T-helper 17 cell (primary cell): ENCODE data around the gene HTR3D. TPM values are rescaled to one million over a fixed set of nuclear protein-coding genes. Genes with fewer than 3 reads are reported as not detected.
A peak's percentile ranks its signal among the peaks of the same experiment; 100 is the strongest.
"Not testable (repeated sequence)": the region's sequence is repeated elsewhere in the genome, so short reads cannot be mapped to it uniquely, and the experiment has no call there.

Experiments
- ATAC-seq: fragments of 150-1000 bp; cut with Tn5 transposase; 2 replicates; pipeline ENCODE4 v1.10.0; 2021; ENCODE audit warnings: mild to moderate bottlenecking, moderate library complexity
- DNase-seq, 3 donors: peaks; one replicate each; pipeline versions ENCODE4 v3.0.0 to v3.0.0-alpha.2; 2020 to 2021
- H3K9me3 ChIP-seq: one replicate; pipeline ENCODE4 v1.7.0; 2013; ENCODE audit warnings: low read length, mild to moderate bottlenecking; ENCODE audit not compliant: control insufficient read depth, poor library complexity, severe bottlenecking
- H3K27ac Mint-ChIP-seq: one replicate; pipeline ENCODE4 v1.8.0; 2022; ENCODE audit warnings: mild to moderate bottlenecking, moderate library complexity, mixed read lengths
- H3K27me3 Mint-ChIP-seq: one replicate; pipeline ENCODE4 v1.8.0; 2022; ENCODE audit warnings: mixed read lengths
- H3K36me3 Mint-ChIP-seq: one replicate; pipeline ENCODE4 v1.8.0; 2022; ENCODE audit warnings: low read depth, mixed read lengths
- H3K4me1 Mint-ChIP-seq: one replicate; pipeline ENCODE4 v1.8.0; 2022; ENCODE audit warnings: mild to moderate bottlenecking, mixed read lengths
- H3K4me3 Mint-ChIP-seq: one replicate; pipeline ENCODE4 v1.8.0; 2022; ENCODE audit warnings: mild to moderate bottlenecking, moderate library complexity, mixed read lengths
- total RNA-seq, 4 donors: library from RNA in 2 of 4; stranded (reverse) in 2 of 4; gene quantifications; one replicate each; pipeline ENCODE4 v1.2.3 and lab custom pipeline; 2022 to 2026

HTR3D gene
- total RNA-seq, 2 donors from 2014 or later: not detected

GRCh38 chr3:184025256-184025655 is 6.3 kb upstream of the HTR3D start:
- ATAC-seq, H3K36me3 Mint-ChIP-seq, H3K4me3 Mint-ChIP-seq, DNase-seq, H3K27ac Mint-ChIP-seq, H3K4me1 Mint-ChIP-seq, H3K9me3 ChIP-seq: not testable (repeated sequence)
- H3K27me3 Mint-ChIP-seq: peaks cover 35% of the 10 kb centered on the region

DNA sequence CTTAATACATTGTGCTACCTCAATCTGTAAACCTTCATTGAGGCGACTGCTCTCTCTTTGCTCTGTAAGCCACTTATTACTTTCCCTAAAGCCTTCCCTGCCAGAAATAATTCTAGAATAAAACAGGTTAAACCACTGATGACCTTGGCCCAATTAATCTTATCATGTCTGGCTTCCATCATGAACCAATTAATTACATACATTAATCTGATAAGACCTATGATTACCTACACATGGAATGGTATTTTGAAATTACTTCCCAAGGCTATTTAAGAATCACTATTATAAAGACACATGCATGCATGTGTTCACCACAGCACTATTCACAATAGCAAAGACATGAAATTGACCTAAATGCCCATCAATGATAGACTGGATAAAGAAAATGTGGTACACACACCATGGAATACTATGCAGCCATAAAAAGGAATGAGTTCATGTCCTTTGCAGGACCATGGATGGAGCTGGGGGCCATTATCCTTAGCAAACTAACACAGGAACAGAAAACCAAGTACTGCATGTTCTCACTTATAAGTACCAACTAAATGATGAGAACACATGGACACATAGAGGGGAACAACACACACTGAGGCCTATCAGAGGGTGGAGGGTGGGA is 3.2 kb upstream of the HTR3D start:
- not testable (repeated sequence) for H3K4me1 Mint-ChIP-seq, ATAC-seq, DNase-seq, H3K9me3 ChIP-seq, H3K27ac Mint-ChIP-seq, H3K36me3 Mint-ChIP-seq, H3K4me3 Mint-ChIP-seq
- H3K27me3 Mint-ChIP-seq: peaks cover 24% of the 10 kb centered on the region

GRCh38 chr3:184029443-184029842 is 2.1 kb upstream of the HTR3D start:
- H3K4me3 Mint-ChIP-seq: no peak overlapping the region
- H3K27me3 Mint-ChIP-seq: peaks cover 18% of the 10 kb centered on the region
- no peaks in the 10 kb centered on the region for H3K9me3 ChIP-seq
- no peak for ATAC-seq
- DNase-seq: no peak
- H3K27ac Mint-ChIP-seq: no peak overlapping the region
- no peaks in the 10 kb centered on the region for H3K36me3 Mint-ChIP-seq
- peaks cover 3% of the 10 kb centered on the region for H3K4me1 Mint-ChIP-seq

- Mint-ChIP-seq H3K4me1 (peaks cover 3% of the 10 kb centered on the region), H3K27me3 (peaks cover 18% of the 10 kb centered on the region), H3K36me3 (no peaks in the 10 kb centered on the region), H3K4me3 (no peak overlapping the region), H3K27ac (no peak overlapping the region)
- no peaks in the 10 kb centered on the region for H3K9me3 ChIP-seq
- DNase-seq: no peak
- ATAC-seq: no peak
These were observed 1.0 kb upstream of the HTR3D start for GRCh38 chr3:184030536-184030935.

DNA sequence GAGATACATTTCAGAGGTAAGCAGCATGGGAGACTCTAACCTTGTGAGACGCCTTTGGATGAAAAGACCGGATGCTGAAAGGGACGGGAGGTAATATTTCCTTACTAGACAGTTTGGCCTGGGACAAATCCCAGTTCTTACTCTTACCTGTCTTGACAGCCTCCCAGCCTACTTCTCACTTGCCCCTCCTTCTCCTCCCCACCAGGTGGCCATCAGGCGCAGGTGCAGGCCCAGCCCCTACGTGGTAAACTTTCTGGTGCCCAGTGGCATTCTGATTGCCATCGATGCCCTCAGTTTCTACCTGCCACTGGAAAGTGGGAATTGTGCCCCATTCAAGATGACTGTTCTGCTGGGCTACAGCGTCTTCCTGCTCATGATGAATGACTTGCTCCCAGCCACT is 6.3 kb downstream of the HTR3D start:
- Mint-ChIP-seq H3K27me3 (peaks cover 10% of the 10 kb centered on the region), H3K4me3 (no peak overlapping the region), H3K36me3 (no peaks in the 10 kb centered on the region), H3K4me1 (no peaks in the 10 kb centered on the region), H3K27ac (no peak overlapping the region)
- H3K9me3 ChIP-seq: no peaks in the 10 kb centered on the region
- no peak for DNase-seq
- ATAC-seq: no peak

DNA sequence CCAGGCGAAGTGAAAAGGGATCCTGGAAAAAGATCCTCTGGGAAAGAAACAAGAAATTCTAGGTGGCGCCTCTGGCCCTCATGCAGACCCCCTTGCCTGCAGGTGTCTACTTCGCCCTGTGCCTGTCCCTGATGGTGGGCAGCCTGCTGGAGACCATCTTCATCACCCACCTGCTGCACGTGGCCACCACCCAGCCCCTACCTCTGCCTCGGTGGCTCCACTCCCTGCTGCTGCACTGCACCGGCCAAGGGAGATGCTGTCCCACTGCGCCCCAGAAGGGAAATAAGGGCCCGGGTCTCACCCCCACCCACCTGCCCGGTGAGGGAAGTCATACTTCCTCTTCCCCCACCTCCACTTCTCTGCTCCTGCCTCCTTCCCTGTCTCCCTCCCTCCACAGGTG is 6.8 kb downstream of the HTR3D start:
- H3K4me3 Mint-ChIP-seq, H3K4me1 Mint-ChIP-seq, H3K9me3 ChIP-seq, ATAC-seq, H3K36me3 Mint-ChIP-seq, H3K27ac Mint-ChIP-seq, DNase-seq: not testable (repeated sequence)
- peaks cover 14% of the 10 kb centered on the region for H3K27me3 Mint-ChIP-seq

DNA sequence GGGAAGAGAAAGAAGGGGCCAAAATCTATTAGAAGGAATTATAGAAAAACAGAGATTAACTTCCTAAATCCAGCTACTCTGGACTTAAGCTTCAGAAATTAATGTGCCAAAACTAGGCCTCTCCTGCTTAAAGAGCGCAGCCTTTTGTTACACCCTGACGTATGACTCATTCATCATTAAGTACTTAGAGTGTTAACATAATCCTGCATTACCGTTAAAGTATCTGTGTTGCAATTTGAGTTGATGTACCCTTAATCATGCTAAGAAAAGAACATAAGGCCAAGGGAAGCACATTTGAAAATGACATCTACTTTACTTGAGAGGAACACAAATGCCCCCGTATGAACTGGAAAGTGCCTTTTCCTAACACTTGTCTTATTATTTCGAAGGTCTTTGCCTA is 7.9 kb downstream of the HTR3D start:
- Mint-ChIP-seq H3K4me3 (no peak overlapping the region), H3K4me1 (no peaks in the 10 kb centered on the region), H3K27me3 (peaks cover 14% of the 10 kb centered on the region), H3K27ac (no peak overlapping the region), H3K36me3 (no peaks in the 10 kb centered on the region)
- no peaks in the 10 kb centered on the region for H3K9me3 ChIP-seq
- no peak for DNase-seq
- ATAC-seq: no peak

- ATAC-seq (no peak), DNase-seq (no peak)
- no peaks in the 10 kb centered on the region for H3K36me3 Mint-ChIP-seq
- no peaks in the 10 kb centered on the region for H3K4me1 Mint-ChIP-seq
- peaks cover 18% of the 10 kb centered on the region for H3K27me3 Mint-ChIP-seq
- no peaks in the 10 kb centered on the region for H3K9me3 ChIP-seq
- H3K4me3 Mint-ChIP-seq: no peak overlapping the region
- no peak overlapping the region for H3K27ac Mint-ChIP-seq
These were observed 8.5 kb downstream of the HTR3D start for GRCh38 chr3:184040010-184040409.

DNA sequence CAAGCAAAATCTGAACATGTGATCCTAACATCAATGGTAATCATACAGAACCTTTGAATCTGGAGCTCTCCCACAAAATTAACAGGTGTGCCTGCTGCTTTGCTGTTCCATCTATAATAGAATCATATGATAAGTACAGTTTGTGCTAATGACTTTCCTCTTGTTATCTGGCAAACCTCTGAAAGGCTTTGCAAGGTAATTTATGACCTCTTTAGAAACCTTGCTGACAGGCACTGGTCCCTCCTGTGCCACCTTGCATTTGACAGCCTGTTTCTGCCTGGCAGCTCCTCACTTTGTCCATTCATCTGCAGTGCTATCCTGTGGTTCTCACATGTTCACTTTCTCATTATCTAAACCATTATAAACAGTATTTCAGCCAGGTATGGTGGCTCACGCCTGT is 11.1 kb downstream of the HTR3D start:
- no peak overlapping the region for H3K27ac Mint-ChIP-seq
- H3K36me3 Mint-ChIP-seq: no peaks in the 10 kb centered on the region
- H3K9me3 ChIP-seq: no peaks in the 10 kb centered on the region
- no peak for DNase-seq
- ATAC-seq: no peak
- H3K4me1 Mint-ChIP-seq: no peaks in the 10 kb centered on the region
- H3K27me3 Mint-ChIP-seq: peaks cover 20% of the 10 kb centered on the region
- peak overlapping the region; percentile 15 for H3K4me3 Mint-ChIP-seq

DNA sequence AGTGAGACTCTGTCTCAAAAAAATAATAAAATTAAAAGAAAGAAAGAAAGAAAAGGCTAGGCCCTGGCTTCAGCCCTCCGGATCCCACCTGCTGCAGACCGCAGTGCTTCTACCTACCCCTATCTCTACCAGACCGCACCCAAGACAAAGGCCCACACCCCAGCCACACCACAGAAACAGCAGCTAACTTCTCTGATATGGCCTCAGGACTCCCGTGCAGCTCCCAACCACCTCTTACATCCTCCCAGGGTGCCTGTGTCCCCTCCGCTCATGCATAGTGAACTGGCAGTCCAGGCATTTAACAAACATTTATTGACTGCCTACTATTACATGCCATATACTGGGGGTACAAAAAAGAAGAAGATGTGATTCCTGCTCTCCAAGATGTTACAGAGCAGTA is 14.5 kb downstream of the HTR3D start:
- ATAC-seq (no peak), DNase-seq (no peak)
- no peaks in the 10 kb centered on the region for H3K4me1 Mint-ChIP-seq
- H3K27me3 Mint-ChIP-seq: peaks cover 26% of the 10 kb centered on the region
- no peak overlapping the region for H3K4me3 Mint-ChIP-seq
- no peaks in the 10 kb centered on the region for H3K9me3 ChIP-seq
- H3K36me3 Mint-ChIP-seq: no peaks in the 10 kb centered on the region
- H3K27ac Mint-ChIP-seq: no peak overlapping the region

- ATAC-seq (no peak), DNase-seq (no peak)
- Mint-ChIP-seq H3K4me1 (no peaks in the 10 kb centered on the region), H3K27ac (no peak overlapping the region), H3K4me3 (no peak overlapping the region), H3K27me3 (peaks cover 29% of the 10 kb centered on the region), H3K36me3 (peaks cover 4% of the 10 kb centered on the region)
- no peaks in the 10 kb centered on the region for H3K9me3 ChIP-seq
These were observed 18.8 kb downstream of the HTR3D start for GRCh38 chr3:184050217-184050847.

- Mint-ChIP-seq H3K4me3 (no peak within 1 kb of the TSS), H3K36me3 (peaks cover 4% of the 10 kb centered on the region), H3K4me1 (no peaks in the 10 kb centered on the region), H3K27ac (no peak within 1 kb of the TSS), H3K27me3 (peaks cover 29% of the 10 kb centered on the region)
- no peak for DNase-seq
- H3K9me3 ChIP-seq: no peaks in the 10 kb centered on the region
- no peak for ATAC-seq
These were observed 21.2 kb downstream of the HTR3D start, which contains the start of gene HTR3C for GRCh38 chr3:184052767-184053166. Gene HTR3C, plus strand, starts transcription at chr3:184053047. Its CDS starts 34 bp downstream, at chr3:184053081.

DNA sequence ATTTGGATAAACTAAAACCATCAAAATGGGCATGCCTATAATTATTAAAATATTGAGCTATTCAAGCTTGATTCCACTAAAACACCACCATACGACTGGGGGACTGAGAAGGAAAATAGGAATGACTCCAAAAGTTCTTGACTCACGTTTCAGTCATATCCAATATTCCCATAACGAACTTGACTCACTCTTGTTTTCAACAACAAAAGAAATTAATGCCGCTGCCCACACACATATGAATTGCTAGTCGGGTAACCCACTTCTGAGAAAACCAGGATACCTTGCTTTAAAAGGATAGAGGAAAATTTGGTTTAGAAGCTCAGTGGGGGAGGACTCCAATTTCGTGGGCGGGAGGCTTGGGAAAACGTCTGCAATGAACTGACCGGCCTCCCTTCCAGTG is 26.5 kb downstream of the HTR3D start:
- Mint-ChIP-seq H3K27me3 (peaks cover 14% of the 10 kb centered on the region), H3K4me1 (no peaks in the 10 kb centered on the region), H3K4me3 (no peak overlapping the region), H3K27ac (no peak overlapping the region), H3K36me3 (no peaks in the 10 kb centered on the region)
- DNase-seq: no peak
- no peaks in the 10 kb centered on the region for H3K9me3 ChIP-seq
- no peak for ATAC-seq

DNA sequence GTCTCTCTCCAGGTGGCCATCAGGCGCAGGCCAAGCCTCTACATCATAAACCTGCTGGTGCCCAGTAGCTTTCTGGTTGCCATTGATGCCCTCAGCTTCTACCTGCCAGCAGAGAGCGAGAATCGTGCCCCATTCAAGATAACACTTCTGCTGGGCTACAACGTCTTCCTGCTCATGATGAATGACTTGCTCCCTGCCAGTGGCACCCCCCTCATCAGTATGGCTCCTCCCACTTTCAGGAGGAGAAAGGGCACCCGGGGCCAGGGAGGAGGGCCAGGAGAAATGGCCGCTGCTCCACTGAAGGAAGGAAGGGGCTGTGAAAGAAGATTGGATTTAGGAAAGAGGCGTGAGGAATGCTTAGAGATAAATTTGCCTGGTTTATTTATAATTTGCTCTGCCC is 27.9 kb downstream of the HTR3D start:
- Mint-ChIP-seq H3K27me3 (peaks cover 14% of the 10 kb centered on the region), H3K27ac (no peak overlapping the region), H3K4me3 (no peak overlapping the region), H3K4me1 (no peaks in the 10 kb centered on the region), H3K36me3 (no peaks in the 10 kb centered on the region)
- ATAC-seq (no peak), DNase-seq (no peak)
- no peaks in the 10 kb centered on the region for H3K9me3 ChIP-seq
